ENCODE measurements around the gene KRTAP21-3.

DNA sequence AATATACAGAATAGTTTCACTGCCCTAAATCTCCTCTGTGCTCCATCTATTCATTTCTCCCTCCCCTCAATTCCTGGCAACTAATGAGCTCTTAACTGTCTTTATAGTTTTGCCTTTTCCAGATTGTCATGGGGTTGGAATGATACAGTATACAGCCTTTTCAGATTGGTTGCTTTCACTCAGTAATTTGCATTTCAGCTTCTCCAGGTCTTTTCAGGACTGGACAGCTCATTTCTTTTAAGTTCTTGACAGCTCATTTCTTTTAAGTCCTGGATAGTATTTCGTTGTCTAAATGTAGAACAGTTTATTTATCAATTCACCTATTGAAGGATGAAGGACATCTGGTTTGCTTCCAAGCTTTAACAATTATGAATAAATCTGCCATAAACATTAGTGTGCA lies 22.6 kb downstream of the KRTAP21-3 start:
- TF ChIP-seq, protein P1, sequence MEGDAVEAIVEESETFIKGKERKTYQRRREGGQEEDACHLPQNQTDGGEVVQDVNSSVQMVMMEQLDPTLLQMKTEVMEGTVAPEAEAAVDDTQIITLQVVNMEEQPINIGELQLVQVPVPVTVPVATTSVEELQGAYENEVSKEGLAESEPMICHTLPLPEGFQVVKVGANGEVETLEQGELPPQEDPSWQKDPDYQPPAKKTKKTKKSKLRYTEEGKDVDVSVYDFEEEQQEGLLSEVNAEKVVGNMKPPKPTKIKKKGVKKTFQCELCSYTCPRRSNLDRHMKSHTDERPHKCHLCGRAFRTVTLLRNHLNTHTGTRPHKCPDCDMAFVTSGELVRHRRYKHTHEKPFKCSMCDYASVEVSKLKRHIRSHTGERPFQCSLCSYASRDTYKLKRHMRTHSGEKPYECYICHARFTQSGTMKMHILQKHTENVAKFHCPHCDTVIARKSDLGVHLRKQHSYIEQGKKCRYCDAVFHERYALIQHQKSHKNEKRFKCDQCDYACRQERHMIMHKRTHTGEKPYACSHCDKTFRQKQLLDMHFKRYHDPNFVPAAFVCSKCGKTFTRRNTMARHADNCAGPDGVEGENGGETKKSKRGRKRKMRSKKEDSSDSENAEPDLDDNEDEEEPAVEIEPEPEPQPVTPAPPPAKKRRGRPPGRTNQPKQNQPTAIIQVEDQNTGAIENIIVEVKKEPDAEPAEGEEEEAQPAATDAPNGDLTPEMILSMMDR (IDR thresholded peaks at IDR 0.05): no peak
- no peak for TF ChIP-seq POLR2A (IDR thresholded peaks at IDR 0.05)

All from lower leg skin (tissue), 3 donors.